ENCODE results near the gene PRPH.
"Not testable (repeated sequence)": the region's sequence is repeated elsewhere in the genome, so short reads cannot be mapped to it uniquely, and the experiment has no call there.

PRPH gene

DNA sequence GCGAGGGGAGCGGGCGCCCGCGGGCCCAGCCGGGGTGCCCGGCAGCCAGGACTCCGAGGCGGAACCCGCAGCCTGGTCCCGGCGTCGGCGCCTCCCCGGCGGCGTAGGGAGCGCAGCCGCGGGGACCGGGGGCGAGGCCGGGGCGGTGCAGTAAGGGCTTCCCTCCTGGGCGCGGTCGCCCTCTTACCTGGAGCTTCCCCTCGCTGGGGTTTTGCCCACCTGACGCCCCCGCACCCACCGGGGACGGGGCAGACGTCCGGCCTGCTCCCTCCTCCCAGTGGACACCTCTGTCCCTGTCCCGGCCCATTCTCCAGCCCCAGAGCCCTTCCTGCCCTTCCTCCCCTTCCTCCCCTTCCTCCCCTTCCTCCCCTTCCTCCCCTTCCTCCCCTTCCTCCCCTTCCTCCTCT, 30.5 kb upstream of the PRPH start:
- H3K36me3 ChIP-seq (replicated peaks; ENCODE audit: insufficient read depth, low read length) = peaks cover 3% of the 10 kb centered on the region; the same call in 1 of the 2 replicates
- DNase-seq = peak; percentile 50

DNA sequence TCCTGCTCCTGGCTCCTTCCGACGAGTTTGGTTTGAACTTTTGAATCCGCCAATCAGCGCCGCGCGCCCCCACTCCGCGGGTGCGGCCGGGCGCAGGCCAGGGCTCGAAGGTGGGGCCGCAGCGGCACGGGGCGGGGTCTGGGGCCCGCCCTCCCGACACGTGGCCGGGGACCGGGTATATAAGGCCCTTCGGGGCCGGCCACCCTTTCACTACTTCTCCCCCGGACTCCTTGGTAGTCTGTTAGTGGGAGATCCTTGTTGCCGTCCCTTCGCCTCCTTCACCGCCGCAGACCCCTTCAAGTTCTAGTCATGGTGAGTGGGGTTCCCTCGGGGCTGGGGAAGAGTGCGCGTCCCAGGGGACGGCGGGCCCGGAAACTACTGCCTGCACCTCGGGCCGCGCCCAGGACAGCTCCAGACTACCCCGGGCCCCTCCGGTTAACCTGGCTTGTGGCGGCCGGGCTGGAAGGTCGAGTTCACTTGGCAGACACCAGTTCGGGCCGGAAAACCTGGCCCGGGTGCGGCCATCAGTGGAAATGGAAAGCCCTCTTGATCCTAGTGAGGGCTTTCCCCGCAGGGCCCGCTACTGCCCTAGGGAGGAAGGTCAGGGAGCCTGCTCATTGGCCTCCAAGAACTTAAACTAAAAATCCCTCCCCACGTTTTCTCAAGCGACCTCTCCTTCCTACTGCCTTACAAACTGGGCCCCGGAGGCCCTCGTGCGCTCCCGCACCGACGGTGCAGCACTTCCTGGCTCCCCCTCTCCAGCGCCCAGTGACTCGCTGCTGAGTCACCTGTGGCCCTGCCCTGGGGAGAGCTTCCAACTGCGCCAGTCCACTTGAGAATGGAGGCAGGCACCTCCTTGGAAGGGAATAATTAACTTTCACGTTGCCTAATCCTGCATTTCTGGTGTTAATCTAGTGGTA, 29.8 kb upstream of the PRPH start, which contains the start of gene TUBA1C:
TUBA1C (plus strand) TSS at position 210 of the 920 bp plus-strand sequence; CDS start at position 310, 100 bp downstream.
- TF ChIP-seq, protein P1, sequence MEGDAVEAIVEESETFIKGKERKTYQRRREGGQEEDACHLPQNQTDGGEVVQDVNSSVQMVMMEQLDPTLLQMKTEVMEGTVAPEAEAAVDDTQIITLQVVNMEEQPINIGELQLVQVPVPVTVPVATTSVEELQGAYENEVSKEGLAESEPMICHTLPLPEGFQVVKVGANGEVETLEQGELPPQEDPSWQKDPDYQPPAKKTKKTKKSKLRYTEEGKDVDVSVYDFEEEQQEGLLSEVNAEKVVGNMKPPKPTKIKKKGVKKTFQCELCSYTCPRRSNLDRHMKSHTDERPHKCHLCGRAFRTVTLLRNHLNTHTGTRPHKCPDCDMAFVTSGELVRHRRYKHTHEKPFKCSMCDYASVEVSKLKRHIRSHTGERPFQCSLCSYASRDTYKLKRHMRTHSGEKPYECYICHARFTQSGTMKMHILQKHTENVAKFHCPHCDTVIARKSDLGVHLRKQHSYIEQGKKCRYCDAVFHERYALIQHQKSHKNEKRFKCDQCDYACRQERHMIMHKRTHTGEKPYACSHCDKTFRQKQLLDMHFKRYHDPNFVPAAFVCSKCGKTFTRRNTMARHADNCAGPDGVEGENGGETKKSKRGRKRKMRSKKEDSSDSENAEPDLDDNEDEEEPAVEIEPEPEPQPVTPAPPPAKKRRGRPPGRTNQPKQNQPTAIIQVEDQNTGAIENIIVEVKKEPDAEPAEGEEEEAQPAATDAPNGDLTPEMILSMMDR (IDR thresholded peaks at IDR 0.05; ENCODE audit: low read length) = 0 out of 2 replicates have a peak, but pooled peaks have one; percentile 10
- TF ChIP-seq EZH2phosphoT487 (IDR thresholded peaks at IDR 0.05; ENCODE audit: low read length) (no peak), EZH2 (optimal IDR thresholded peaks at IDR 0.05; ENCODE audit: low read depth, low read length) (no peak)
- DNase-seq = peak; percentile 93
- Histone ChIP-seq H3K36me3 (replicated peaks; ENCODE audit: insufficient read depth, low read length) (peaks cover 8% of the 10 kb centered on the region), H3K4me3 (ENCODE audit: low read length) (peak within 1 kb of the TSS; percentile 99), H3K27ac (ENCODE audit: low read length) (peak within 1 kb of the TSS; percentile 88), H4K20me1 (ENCODE audit: insufficient read depth, low read length) (peaks cover 12% of the 10 kb centered on the region; the same call in 1 of the 2 replicates), H3K79me2 (ENCODE audit: low read length) (peaks cover 54% of the 10 kb centered on the region), H3K4me2 (ENCODE audit: low read depth, low read length) (peak within 1 kb of the TSS; percentile 82), H3K9me2 (replicated peaks; ENCODE audit: insufficient read depth, low read length) (no peaks in the 10 kb centered on the region), H3K9me3 (replicated peaks; ENCODE audit: insufficient read depth, low read length) (no peaks in the 10 kb centered on the region), H3F3A (ENCODE audit: insufficient read depth, low read length) (peaks cover 23% of the 10 kb centered on the region), H3K4me1 (ENCODE audit: low read length) (peaks cover 14% of the 10 kb centered on the region), H3K9ac (ENCODE audit: low read length) (peak within 1 kb of the TSS; percentile 96), H3K27me3 (replicated peaks; ENCODE audit: insufficient read depth, low read length) (no peaks in the 10 kb centered on the region), H2AFZ (ENCODE audit: low read length) (peak within 1 kb of the TSS; percentile 81)

More for the DNA sequence above, 30.5 kb upstream of the PRPH start:
- Histone ChIP-seq H3K9me2 (replicated peaks; ENCODE audit: insufficient read depth, low read length) (no peaks in the 10 kb centered on the region), H3K79me2 (ENCODE audit: low read length) (peaks cover 49% of the 10 kb centered on the region), H3K27ac (ENCODE audit: low read length) (peak overlapping the region; percentile 88; the same call in 1 of the 2 replicates), H3K9me3 (replicated peaks; ENCODE audit: insufficient read depth, low read length) (no peaks in the 10 kb centered on the region), H3K4me2 (ENCODE audit: low read depth, low read length) (peak overlapping the region; percentile 62), H3K4me1 (ENCODE audit: low read length) (peaks cover 14% of the 10 kb centered on the region), H2AFZ (ENCODE audit: low read length) (peak overlapping the region; percentile 81), H3K4me3 (ENCODE audit: low read length) (peak overlapping the region; percentile 99), H4K20me1 (ENCODE audit: insufficient read depth, low read length) (peaks cover 12% of the 10 kb centered on the region; the same call in 1 of the 2 replicates), H3K27me3 (replicated peaks; ENCODE audit: insufficient read depth, low read length) (no peaks in the 10 kb centered on the region), H3K9ac (ENCODE audit: low read length) (peak overlapping the region; percentile 65; the same call in 1 of the 2 replicates), H3F3A (ENCODE audit: insufficient read depth, low read length) (peaks cover 23% of the 10 kb centered on the region)
- TF ChIP-seq EZH2phosphoT487 (IDR thresholded peaks at IDR 0.05; ENCODE audit: low read length) (no peak), EZH2 (optimal IDR thresholded peaks at IDR 0.05; ENCODE audit: low read depth, low read length) (no peak)
- TF ChIP-seq, protein P1 (IDR thresholded peaks at IDR 0.05; ENCODE audit: low read length) = no peak

DNA sequence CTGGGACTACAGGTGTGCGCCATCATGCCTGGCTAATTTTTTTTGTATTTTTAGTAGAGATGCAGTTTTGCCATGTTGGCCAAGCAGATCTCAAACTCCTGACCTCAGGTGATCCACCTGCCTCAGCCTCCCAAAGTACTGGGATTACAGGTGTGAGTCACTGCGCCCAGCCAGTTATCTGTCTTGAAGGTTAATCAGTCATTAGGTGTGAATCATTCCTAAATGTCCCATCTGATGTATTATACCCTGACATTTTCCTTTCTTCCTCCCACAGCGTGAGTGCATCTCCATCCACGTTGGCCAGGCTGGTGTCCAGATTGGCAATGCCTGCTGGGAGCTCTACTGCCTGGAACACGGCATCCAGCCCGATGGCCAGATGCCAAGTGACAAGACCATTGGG, 25.8 kb upstream of the PRPH start:
- not testable (repeated sequence) for H3K9ac ChIP-seq (ENCODE audit: low read length); DNase-seq; H2AFZ ChIP-seq (ENCODE audit: low read length); H3K27me3 ChIP-seq (replicated peaks; ENCODE audit: insufficient read depth, low read length); H3K4me1 ChIP-seq (ENCODE audit: low read length); H3K4me3 ChIP-seq (ENCODE audit: low read length); H3K4me2 ChIP-seq (ENCODE audit: low read depth, low read length); H3K9me2 ChIP-seq (replicated peaks; ENCODE audit: insufficient read depth, low read length); H3K9me3 ChIP-seq (replicated peaks; ENCODE audit: insufficient read depth, low read length); H3K27ac ChIP-seq (ENCODE audit: low read length)
- peaks cover 30% of the 10 kb centered on the region for H3F3A ChIP-seq (ENCODE audit: insufficient read depth, low read length)
- peaks cover 12% of the 10 kb centered on the region; the same call in 1 of the 2 replicates for H4K20me1 ChIP-seq (ENCODE audit: insufficient read depth, low read length)
- H3K36me3 ChIP-seq (replicated peaks; ENCODE audit: insufficient read depth, low read length) = peaks cover 16% of the 10 kb centered on the region
- H3K79me2 ChIP-seq (ENCODE audit: low read length) = peaks cover 47% of the 10 kb centered on the region

All from MM.1S (cell line).